ENCODE results near the gene ITPK1. TPM values are rescaled to one million over a fixed set of nuclear protein-coding genes. Genes with fewer than 3 reads are reported as not detected.
"Not testable (repeated sequence)": the region's sequence is repeated elsewhere in the genome, so short reads cannot be mapped to it uniquely, and the experiment has no call there.

ITPK1 gene
- 25.3 TPM for total RNA-seq

- no peak for FAIRE-seq
Measured at GRCh38 chr14:93115821-93116675, at the start of gene ITPK1. Gene ITPK1 (minus strand): TSS chr14:93115925. CDS start chr14:93115163, 762 bp downstream.

DNA sequence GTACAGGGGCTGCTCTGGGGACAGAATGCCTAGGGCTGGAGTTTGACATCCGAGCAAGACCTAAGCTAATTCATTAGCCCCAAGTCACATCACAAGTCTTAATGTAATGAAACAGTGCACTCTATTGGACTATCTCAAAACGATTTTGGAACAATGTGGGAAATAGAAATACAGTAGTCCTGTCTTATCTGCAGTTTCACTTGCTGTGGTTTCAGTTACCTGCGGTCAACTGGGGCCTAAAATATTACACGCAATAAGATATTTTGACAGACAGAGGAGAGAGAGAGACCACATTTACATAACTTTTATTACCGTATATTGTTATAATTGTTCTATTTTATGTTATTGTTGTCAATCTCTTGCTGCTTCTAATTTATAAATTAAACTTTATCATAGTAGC, 47.8 kb upstream of the ITPK1 start:
- DNase-seq (ENCODE audit: low spot score in 2 of 2) (no peak), FAIRE-seq (no peak)

More at GRCh38 chr14:93115821-93116675, at the start of gene ITPK1:
- peak; percentile 77 to 85 for DNase-seq (ENCODE audit: low spot score in 2 of 2)

GRCh38 chr14:93161411-93161940, 45.8 kb upstream of the ITPK1 start:
- FAIRE-seq (no peak), DNase-seq (ENCODE audit: low spot score in 2 of 2) (no peak)

DNA sequence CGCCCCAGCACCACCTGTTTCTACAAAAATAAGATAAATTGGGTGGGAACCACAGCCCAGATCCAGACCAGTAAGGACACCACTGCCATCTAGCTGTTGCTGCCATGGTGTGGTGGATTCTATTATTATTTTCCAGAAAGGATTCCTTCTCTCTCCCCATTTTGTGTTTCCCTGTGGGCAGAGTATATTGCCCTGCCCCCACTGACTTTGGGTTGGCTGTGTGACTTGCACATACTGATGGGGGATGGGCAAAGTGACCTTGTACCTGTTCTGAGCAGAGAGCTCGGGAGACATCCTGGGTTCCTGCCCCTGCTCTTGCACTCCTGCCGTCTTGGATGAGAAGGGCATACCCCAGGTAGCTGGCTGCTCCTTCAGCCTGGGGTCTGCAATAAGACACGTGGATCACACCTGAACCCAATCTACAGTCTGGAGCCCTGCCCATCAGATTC, 44.7 kb upstream of the ITPK1 start:
- no peak for FAIRE-seq
- no peak for DNase-seq (ENCODE audit: low spot score in 2 of 2)

DNA sequence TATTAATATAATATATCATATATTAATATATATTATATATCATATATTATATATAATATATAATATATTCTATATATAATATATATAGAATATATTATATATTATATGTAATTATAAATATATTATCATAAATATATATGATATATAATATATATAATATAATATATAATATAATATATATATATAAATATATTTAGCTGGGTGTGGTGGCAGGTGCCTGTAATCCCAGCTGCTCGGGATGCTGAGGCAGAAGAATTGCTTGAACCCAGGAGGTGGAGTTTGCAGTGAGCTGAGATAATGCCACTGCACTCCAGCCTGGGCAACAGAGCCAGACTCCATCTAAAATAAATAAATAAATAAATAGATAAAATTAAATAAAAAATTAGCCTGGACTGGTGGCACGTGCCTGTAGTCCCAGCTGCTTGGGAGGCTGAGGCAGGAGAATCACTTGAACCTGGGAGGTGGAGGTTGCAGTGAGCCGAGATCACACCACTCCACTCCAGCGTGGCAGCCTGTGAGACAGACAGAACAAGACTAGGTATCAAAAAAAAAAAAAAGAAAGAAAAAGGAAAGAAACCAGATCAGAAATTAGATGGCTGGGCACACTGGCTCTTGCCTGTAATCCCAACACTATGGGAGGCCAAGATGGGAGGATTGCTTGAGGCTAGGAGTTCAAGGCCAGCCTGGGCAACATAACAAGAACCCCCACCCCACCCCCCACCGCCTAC, 44.1 kb upstream of the ITPK1 start:
- not testable (repeated sequence) for FAIRE-seq; DNase-seq (ENCODE audit: low spot score in 2 of 2)

DNA sequence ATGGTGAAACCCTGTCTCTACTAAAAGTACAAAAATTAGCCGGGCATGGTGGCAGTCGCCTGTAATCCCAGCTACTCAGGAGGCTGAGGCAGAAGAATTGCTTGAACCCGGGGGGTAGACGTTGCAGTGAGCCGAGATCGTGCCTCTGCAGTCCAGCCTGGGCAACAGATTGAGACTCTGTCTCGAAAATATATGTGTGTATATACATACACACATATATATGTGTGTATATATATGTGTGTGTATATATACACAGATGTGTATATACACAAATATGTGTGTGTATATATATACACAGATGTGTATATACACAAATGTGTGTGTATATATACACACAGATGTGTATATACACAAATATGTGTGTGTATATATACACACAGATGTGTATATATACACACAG, 42.6 kb upstream of the ITPK1 start:
- not testable (repeated sequence) for FAIRE-seq; DNase-seq (ENCODE audit: low spot score in 2 of 2)

GRCh38 chr14:93156693-93157369, 41.1 kb upstream of the ITPK1 start:
- DNase-seq (ENCODE audit: low spot score in 2 of 2) (no peak), FAIRE-seq (no peak)

DNA sequence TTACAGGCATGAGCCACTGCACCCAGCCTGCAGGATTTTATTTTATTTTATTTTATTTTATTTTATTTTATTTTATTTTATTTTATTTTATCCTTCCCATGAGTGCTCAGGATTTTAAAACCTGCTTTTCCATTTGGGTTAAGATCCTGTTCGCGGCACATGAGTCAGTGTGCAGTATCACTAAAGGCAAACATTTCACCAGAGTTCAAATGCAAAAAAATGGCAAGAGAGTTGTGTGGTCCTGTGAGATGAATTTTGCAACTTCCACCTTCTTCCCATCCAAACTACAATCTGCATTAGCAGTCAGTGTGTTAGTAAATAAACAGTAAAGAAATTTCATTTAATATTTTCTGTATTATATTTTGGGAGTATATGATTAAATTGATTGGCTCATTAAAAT, 39.9 kb upstream of the ITPK1 start:
- DNase-seq (ENCODE audit: low spot score in 2 of 2) = no peak
- no peak for FAIRE-seq

DNA sequence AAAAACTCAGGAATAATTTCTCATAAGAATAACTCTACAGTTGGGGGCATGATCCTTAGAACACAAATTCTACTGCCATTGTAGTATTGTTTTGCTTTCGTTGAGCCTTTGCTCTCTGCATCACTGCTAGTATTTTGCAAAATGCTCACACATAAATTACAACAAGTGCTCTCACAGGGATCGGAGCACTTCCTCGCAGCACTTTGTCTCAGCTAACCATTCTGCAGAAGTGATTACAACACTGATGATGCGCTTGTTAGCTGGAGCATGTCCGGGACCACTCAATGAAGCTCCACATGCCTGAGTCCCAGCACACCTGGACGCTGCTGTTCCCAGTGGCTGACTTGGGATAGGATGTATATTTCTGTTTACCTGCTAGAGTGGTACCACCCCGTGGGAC, 37.4 kb upstream of the ITPK1 start:
- FAIRE-seq = no peak
- DNase-seq (ENCODE audit: low spot score in 2 of 2) = no peak

DNA sequence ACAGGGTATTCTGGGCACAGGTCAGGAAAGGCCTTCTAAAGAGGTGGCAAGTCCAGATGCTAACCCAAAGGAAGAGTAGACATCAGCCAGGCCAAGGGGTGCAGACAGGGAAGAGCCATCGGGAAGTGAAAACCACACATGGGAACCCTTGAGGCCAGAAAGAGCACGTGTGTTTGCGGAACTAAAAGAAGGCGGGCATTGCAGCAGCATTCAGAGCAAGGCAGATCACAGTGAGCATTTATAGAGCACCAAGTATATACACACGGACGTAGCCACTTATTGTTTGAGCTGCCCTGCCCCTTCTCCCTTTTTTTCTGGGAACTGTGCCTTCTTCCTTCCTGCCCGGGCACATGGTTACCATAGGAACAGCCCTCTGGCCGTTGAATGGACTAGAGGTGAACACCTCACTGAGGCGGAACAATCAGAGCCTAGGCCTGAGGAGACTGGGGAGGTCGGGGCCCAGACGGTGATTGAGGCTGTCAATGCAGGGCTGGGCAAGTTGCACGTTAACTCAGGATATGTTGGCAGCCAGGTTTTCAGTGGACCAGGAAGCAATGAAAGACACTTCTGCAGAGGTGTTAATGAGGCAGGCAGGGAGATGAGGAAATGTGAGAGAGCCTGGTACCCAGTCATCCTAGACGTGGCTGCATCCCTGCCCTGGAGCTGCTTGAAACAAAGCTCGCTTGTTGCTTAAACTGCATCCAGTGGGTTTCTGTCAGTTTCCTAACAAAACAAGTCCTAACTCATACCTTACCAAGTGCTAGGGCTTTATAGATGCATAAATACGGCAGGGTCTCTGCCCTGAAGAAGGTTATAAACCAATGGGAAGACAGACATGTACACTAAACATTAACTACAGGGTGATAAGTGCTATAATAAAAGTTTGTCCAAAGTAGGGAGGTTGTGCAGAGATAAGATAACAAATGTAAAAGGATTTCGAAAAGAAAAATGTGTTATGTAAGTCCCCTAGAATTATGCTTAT, 34.8 kb upstream of the ITPK1 start:
- no peak for DNase-seq (ENCODE audit: low spot score in 2 of 2)
- FAIRE-seq = no peak

DNA sequence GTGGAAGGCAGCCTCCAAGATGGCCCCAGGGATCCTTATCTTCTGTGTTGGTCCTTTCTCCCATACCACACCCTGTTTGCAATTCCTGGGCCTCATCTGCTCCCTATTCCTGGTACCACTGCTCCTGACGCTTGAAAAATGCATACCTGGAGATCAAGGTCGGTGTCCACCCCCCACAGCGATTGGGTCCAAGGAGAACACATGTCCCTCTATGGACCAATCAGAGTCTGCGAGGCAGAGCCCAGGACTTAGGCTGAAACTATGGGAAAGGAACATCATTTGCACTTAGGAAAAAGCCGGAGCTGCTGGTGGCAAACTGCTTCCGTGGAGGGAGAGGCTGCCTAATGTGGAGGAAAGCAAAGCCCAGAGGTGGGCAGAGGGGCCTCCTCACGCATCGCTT, 33.3 kb upstream of the ITPK1 start:
- DNase-seq (ENCODE audit: low spot score in 2 of 2) (no peak), FAIRE-seq (no peak)

GRCh38 chr14:93146119-93146518, 30.4 kb upstream of the ITPK1 start:
- DNase-seq (ENCODE audit: low spot score in 2 of 2) (no peak), FAIRE-seq (no peak)

DNA sequence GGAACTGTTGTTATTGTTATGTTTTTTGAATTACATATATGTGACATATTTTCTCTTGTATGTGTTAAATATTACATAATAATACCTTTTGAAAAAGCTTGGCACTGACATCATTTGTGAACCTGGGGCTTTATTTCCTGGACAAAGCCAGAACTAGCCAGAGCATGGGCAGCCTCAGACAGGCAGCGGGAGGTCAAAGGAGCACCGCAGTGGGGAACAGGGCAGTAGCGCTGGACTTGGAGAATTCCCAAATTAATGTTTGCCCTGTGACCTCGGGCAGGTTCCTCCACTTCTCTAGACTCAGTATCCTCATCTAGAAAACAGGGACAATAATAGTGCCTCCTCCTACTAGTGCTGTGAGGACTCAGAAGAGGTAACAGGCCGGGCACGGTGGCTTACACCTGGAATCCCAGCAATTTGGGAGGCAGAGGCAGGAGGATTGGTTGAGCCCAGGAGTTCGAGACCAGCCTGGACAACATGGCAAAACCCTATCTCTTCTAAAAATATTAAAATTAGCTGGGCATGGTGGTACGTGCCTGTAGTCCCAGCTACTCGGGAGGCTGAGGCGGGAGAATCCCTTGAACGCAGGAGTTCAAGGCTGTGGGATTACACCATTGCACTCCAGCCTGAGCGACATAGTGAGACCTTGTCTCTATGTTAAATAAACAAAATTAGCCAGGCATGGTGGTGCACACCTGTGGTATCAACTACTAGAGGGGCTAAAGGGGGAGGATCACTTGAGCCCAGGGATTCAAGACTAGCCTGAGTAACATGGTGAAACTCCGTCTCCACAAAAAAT, 27.3 kb upstream of the ITPK1 start:
- DNase-seq (ENCODE audit: low spot score in 2 of 2) (no peak), FAIRE-seq (no peak)

GRCh38 chr14:93137864-93138263, 22.1 kb upstream of the ITPK1 start:
- no peak for DNase-seq (ENCODE audit: low spot score in 2 of 2)

GRCh38 chr14:93136508-93136907, 20.8 kb upstream of the ITPK1 start:
- not testable (repeated sequence) for FAIRE-seq; DNase-seq (ENCODE audit: low spot score in 2 of 2)

More at GRCh38 chr14:93137864-93138263, 22.1 kb upstream of the ITPK1 start:
- no peak for FAIRE-seq

- FAIRE-seq = no peak
- DNase-seq (ENCODE audit: low spot score in 2 of 2) = no peak
Measured at GRCh38 chr14:93136009-93136408, 20.3 kb upstream of the ITPK1 start.

GRCh38 chr14:93135399-93135798, 19.7 kb upstream of the ITPK1 start:
- FAIRE-seq (no peak), DNase-seq (ENCODE audit: low spot score in 2 of 2) (no peak)

- FAIRE-seq = no peak
- DNase-seq (ENCODE audit: low spot score in 2 of 2) = no peak
Measured at GRCh38 chr14:93133464-93133863, 17.7 kb upstream of the ITPK1 start.

All from frontal cortex (tissue), 4 donors.